GM18519 (cell line): ENCODE data around the gene AK4.
"Not testable (repeated sequence)": the region's sequence is repeated elsewhere in the genome, so short reads cannot be mapped to it uniquely, and the experiment has no call there.

Experiments
- ATAC-seq: cut with Tn5 transposase; IDR thresholded peaks from one replicate; pipeline ENCODE4 v1.9.1; 2021; ENCODE audit warnings: mild to moderate bottlenecking, moderate library complexity; ENCODE audit not compliant: unreplicated experiment, low FRiP score

AK4 gene

DNA sequence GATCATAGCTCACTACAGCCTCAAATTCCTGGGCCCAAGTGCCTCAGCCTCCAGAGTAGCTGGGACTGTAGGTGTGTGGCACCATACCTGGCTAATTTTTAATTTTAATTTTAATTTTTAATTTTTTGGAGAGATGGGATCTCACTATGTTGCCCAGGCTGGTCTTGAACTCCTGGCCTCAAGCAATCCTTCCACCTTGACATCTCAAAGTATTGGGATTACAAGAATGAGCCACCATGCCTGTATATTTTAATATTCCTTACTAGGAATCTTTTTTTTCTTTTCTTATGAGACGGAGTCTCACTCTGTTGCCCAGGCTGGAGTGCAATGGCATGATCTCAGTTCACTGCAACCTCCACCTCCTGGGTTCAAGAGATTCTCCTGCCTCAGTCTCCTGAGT lies 89.1 kb downstream of the AK4 start:
- not testable (repeated sequence) for ATAC-seq

- no peak for ATAC-seq
These were observed 89.5 kb downstream of the AK4 start for GRCh38 chr1:65237503-65237902.

DNA sequence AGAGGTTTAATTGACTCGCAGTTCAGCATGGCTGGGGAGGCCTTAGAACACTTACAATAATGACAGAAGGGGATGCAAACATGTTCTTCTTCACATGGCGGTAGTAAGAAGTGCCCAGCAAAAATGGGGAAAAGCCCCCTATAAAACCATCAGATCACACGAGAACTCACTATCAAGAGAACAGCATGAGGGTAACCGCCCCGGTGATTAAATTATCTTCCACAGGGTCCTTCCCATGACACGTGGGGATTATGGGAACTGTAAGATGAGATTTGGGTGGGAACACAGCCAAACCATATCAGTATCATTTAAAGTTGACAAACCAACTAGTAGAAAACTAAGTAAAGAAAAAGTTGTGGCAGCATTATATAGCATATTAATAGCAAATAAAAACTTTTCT lies 90.0 kb downstream of the AK4 start:
- no peak for ATAC-seq

DNA sequence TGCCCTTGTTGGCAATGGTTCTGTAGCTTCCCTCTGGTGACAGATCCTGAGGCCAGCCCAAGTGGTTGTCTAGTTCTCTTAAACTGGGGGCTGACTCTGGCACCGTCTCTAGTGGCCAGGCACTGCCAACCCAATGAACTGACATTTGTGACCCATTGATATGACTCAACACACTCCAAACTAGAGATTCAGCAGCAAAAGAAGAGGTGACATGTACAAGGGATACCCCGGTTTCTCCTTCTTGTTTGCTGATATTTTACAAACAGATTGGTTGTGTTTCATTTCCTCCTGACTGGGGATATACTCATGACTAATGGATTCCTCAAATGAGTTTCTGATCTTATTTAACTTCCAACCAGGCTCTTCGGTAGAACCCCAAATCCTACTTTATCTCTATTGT lies 95.5 kb downstream of the AK4 start:
- ATAC-seq = no peak

DNA sequence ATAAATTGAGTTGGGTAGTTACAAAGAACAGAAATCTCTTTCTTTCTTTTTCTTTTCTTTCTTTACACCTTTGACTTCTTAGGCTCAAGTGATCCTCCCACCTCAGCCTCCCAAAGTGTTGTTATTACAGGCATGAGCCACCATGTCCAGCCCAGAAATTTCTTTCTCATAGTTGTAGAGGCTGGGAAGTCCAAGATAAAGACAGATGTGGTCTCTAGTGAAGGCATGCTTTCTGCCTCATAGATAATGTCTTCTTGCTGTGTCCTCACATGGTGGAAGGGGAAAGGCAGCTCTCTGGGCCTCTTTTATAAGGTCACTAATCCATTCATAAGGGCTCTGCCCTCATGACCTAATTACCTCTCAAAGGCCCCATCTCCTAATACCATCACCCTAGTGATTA lies 97.3 kb downstream of the AK4 start:
- ATAC-seq = no peak

- no peak for ATAC-seq
These were observed 99.7 kb downstream of the AK4 start for GRCh38 chr1:65247419-65248359.

GRCh38 chr1:65250826-65251225 lies 102.8 kb downstream of the AK4 start:
- ATAC-seq = no peak

DNA sequence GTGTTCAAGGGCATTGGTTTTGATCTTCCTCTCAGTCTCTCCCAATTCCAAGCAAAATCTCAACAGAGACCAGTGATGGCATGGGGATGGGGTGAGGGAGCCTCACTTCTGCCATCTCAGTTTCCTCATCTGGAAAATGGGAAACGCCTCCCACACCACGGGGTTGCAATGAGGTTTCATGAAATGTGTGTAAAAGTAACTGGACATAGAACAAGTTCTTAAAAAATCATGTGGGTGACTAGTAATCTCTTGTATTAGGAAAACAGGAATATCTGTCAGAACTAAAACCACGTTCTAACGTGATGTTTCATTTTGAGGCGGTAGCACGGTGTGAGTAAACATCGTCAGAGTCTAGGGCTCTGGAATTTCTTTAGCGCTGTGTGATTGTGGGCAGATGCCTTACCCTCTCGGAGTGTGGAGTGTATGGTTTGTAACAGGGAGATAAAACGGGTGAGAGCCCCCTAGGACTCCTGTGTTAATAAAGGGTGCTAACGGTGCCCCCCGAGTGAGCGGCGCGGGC lies 105.9 kb downstream of the AK4 start:
- peak; percentile 36 for ATAC-seq

DNA sequence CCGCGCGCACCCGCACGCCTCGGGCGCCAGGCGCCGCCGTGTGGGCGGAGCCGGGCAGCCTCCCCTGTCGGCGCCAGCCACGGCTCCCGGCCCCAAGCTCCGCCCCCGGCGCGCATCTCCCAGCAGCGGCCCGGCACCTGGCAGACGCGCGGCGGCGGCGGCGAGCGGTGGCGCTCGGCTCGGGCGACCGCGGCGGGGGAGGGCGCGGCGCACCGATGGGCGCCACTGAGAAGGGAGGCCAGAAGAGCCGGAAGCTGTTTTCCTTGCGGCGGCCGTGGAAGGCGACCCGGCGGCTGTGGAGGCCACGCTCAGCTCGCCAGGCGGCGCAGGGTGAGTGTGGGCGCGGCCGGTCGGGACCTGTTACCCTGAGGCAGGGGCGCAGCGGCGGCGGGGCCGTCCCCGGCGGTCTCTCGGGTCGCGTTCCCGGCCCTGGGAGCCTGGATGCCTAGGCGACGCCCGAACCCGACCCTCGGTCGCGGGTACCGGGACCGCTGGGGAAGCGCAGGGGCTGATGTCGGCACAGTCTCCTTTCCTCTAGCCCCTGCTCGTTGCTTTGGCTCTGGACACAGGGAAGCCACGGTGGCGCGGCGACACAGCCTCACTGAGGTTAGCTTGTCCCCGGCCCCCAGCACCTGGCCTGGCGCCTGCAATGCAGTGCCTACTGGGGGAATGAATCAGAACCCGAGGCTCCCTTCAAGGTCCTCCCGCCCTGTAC lies 106.5 kb downstream of the AK4 start:
- ATAC-seq = peak; percentile 96

DNA sequence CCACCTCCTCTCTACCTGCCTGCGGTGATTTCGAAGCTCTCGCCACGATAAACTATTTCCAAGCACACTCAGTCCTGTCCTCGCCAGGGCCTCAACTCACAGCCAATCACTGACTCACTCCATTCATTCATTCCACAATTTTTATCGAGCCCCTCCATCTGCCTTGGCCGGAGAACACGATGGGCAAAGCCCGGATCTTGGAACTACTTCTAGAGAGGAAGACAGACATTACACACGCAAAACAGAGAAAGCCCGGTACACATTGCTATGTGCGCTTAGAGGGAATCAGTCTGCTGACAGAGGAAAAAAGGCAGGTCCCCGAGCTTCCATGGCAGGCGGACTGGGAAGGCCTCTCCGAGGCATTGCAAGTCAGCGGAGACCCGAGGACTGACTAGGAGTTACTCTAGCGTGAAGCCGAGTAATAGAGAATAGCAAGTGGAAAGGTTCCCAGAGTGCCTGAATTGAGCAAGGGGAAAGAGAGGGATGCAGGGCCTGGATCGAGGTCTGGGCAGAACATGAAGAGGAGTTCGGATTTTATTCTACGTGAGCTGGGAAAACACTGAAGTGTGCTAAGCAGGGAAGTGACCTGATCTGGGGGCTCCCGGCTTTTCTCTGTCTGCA lies 107.1 kb downstream of the AK4 start:
- ATAC-seq = no peak

- no peak for ATAC-seq
These were observed 107.7 kb downstream of the AK4 start for GRCh38 chr1:65255656-65256050.

DNA sequence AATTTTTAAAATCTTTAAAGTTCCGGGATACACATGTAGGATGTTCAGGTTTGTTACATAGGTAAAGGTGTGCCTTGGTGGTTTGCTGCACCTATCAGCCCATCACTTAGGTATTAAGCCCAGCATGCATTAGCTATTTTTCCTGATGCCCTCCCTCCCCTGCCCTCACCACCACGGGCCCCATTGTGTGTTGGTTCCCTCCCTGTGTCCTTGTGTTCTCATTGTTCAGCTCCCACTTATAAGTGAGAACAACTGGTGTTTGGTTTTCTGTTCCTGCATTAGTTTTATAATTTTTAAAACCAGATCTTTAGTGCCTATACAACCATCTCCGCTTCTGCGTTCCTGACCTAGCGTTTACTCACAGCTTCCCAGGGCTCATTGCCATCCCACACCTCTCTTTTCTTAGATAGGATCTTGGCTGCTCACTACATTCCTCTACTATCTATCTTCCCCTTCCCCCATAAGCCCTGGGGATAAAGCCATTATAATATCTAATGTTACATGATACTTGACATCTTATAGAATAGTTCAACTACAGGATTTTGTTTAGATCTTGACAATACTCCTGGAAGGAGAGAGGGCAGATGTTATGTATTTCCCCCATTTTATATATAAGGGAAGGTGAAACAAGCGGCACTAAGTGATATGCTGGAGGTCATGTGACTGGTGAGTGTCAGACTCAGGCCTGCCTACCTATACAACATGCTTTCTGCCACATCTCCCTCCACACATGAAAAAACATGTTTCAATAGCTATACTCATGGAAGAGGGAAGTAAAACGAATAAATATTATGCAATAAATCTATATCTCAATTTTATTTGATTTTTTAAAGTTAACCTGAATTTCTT lies 109.1 kb downstream of the AK4 start:
- no peak for ATAC-seq

DNA sequence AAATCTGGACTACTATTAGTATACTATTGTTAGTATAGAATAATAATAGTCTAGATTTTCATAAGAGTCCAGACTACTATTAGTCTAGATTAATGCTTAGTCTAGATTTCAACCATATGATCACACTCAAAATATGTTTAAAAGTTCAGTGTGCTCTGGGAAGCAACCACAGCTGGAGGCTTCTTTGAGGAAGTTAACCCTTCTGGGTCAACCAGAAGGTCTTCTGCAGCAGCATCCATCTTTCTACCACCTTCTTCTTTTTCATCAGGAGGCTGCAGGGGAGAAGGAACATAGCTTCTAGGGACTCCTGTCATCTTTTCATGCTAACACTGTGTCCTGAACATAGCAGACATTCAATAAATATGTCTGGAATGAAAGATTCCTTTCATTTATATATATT lies 110.1 kb downstream of the AK4 start:
- no peak for ATAC-seq

DNA sequence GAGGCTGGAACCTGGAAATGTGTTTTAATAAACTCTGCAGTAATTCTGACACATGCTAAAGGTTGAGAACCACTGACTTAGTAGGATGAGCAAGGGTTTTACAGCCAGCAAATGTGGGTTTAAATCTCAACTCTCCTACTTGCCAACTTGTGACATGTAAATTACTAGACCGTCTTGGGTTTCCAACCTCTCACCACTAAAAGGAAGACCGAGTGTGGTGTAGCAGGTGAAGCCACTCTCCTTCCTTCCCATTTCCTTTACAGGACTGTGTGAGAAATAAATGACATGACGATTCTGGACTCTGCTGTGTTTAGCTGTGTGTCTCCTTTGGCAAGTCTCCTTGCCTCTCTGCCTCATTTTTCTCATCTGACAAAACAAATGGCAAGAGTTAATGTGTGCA lies 111.8 kb downstream of the AK4 start:
- no peak for ATAC-seq

DNA sequence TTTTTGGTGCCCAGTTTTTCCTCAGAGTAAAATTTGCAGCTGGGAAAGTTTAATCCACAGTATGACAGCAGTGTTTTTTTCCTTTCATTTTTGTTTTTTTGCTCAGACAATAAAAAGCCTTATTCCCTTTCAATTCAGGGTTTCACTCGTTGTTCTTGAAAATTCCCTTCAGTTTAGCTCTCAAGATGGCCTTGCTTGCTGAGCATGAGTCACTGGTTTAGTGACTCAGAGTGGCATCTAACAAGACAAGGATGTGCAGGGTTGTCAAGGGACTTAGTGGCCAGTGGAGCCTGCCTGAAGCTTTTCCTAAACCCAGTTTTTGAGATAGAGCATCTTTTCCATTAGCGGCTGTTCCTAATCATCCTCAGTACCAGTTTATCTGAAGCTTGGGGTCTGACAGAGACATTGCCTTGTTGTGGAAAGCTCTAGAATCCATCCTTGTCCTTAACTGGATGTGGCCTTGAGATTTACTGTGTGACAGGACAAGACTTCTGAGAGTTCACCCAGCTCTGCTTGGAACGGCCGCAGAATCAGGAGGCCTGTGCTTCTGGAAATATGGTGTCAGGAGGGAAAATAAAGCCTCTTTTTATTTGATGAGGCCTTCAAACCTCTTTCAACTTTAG lies 113.0 kb downstream of the AK4 start:
- ATAC-seq = no peak

- ATAC-seq = no peak
These were observed 115.3 kb downstream of the AK4 start for GRCh38 chr1:65263286-65263685.

DNA sequence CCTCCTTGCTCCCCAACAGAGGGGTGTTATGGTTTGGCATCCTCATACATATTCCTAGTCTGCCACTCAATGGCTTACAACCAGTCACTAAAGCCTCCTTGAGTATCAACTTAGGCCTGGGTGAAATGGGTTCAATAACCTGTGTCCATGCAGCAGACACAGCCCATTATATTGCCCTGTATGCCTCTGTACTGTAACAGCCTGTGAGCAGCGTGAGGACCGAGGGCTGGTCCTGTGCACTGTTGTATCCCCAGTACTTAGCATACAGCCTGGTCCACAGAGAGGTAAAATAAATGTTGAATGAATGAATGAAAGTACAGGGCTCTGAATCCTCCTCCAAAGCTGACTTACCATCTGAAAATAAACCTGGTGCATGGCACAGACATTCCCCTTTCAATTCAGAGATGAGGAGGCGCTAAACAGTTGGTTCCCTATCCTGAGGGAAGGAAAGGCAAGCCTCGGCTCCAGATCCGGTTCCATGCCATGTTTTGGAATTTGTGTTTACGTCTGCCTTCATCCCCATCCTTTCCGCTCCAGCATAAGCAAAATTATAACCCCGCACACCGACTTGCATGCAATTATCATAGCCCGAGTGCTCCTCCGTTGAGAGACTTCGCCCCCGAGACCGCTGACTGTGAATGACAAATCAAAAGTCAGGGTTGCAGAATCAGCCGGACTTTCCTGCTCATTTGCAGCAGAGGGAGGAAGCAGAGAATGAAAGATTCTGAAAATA lies 116.4 kb downstream of the AK4 start:
- no peak for ATAC-seq

DNA sequence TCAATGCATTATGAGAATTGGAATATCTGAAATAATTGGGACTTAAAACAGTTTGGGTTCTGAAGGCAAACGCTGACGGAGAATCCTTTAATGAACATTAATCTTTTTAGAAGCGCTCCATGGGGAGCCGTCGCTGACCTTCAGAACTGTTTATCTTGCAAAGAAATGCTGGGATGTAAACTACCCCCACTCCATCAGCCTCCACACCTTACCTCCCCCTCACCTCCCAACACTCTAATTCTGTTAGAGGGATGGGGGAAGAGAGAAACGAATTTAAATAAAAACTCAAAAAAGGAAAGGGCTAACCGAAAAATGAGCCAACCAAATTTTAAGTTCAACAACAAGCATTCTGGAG lies 117.3 kb downstream of the AK4 start:
- ATAC-seq = no peak

DNA sequence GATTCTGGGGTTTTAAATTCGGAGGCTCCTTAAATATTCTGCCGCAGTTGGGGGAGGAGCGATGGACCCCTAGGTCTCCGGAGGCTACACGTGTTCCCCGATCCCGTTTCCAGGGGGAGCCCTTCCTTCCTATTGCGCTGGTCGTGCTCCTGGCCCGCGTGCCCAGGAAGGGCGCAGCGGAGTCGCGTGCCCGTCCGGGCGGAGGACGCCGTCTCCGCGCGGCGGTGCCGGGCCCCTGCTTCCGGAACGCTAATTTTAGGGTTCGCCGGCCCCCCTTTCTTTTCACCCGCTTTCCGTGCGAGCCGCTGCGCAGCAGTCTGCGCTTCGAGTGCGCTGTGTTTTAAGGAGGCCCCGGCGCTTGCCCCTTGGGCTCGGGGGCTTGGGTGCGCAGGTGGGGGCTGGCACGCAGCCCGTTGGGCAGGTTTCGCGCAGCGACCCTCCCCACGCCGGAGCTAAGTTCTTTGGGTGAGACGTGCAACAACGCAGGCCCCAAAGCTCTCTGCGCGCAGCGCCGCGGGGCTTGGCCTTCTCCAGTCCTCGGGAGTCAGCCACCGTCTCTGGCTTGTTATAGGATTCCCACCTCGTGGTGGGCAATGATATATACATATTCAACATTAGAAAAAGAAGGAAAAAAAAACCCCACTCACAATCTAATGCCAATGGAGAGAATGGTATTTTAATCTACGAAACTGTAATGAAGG lies 117.8 kb downstream of the AK4 start:
- ATAC-seq = peak; percentile 43
